ENCODE results near the gene IRS2. TPM values are rescaled to one million over a fixed set of nuclear protein-coding genes. Genes with fewer than 3 reads are reported as not detected.

Gene IRS2
- total and polyA plus RNA-seq, 4 donors: 4.0 to 9.1 (median 6.7) TPM

- DNase-seq (ENCODE audit: low spot score): no peak
- Histone ChIP-seq H3K4me3 (ENCODE audit: low read depth in 1 of 3, low read length in 3 of 3) (no peak overlapping the region), H3K36me3 (ENCODE audit: control insufficient read depth in 4 of 4, insufficient read depth in 3 of 4, low read depth in 1 of 4, low read length in 3 of 4) (no peaks in the 10 kb centered on the region)
Measured at GRCh38 chr13:109819874-109820273, 33.5 kb upstream of the IRS2 start.

GRCh38 chr13:109818886-109819285 lies 32.5 kb upstream of the IRS2 start:
- Histone ChIP-seq H3K27ac (ENCODE audit: low read depth in 1 of 2, low read length in 2 of 2) (no peak overlapping the region), H3K4me3 (ENCODE audit: low read depth in 1 of 3, low read length in 3 of 3) (no peak overlapping the region), H3K9me3 (ENCODE audit: control insufficient read depth in 4 of 4, low read length in 3 of 4) (no peaks in the 10 kb centered on the region), H3K9ac (ENCODE audit: low read depth in 1 of 2, low read length in 2 of 2) (no peak overlapping the region), H3K4me1 (ENCODE audit: control insufficient read depth in 4 of 4, insufficient read depth in 4 of 4, low read length in 3 of 4) (peaks cover 2 to 26% (median 19%) of the 10 kb centered on the region in 4 donors), H3K27me3 (ENCODE audit: control insufficient read depth in 4 of 4, insufficient read depth in 4 of 4, low read length in 3 of 4) (no peaks in the 10 kb centered on the region), H3K36me3 (ENCODE audit: control insufficient read depth in 4 of 4, insufficient read depth in 3 of 4, low read depth in 1 of 4, low read length in 3 of 4) (no peaks in the 10 kb centered on the region)
- TF ChIP-seq, protein P1, sequence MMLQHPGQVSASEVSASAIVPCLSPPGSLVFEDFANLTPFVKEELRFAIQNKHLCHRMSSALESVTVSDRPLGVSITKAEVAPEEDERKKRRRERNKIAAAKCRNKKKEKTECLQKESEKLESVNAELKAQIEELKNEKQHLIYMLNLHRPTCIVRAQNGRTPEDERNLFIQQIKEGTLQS (IDR thresholded peaks at IDR 0.05): no peak
- TF ChIP-seq, protein P2, sequence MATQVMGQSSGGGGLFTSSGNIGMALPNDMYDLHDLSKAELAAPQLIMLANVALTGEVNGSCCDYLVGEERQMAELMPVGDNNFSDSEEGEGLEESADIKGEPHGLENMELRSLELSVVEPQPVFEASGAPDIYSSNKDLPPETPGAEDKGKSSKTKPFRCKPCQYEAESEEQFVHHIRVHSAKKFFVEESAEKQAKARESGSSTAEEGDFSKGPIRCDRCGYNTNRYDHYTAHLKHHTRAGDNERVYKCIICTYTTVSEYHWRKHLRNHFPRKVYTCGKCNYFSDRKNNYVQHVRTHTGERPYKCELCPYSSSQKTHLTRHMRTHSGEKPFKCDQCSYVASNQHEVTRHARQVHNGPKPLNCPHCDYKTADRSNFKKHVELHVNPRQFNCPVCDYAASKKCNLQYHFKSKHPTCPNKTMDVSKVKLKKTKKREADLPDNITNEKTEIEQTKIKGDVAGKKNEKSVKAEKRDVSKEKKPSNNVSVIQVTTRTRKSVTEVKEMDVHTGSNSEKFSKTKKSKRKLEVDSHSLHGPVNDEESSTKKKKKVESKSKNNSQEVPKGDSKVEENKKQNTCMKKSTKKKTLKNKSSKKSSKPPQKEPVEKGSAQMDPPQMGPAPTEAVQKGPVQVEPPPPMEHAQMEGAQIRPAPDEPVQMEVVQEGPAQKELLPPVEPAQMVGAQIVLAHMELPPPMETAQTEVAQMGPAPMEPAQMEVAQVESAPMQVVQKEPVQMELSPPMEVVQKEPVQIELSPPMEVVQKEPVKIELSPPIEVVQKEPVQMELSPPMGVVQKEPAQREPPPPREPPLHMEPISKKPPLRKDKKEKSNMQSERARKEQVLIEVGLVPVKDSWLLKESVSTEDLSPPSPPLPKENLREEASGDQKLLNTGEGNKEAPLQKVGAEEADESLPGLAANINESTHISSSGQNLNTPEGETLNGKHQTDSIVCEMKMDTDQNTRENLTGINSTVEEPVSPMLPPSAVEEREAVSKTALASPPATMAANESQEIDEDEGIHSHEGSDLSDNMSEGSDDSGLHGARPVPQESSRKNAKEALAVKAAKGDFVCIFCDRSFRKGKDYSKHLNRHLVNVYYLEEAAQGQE (IDR thresholded peaks at IDR 0.05): no peak
- TF ChIP-seq, protein P3, sequence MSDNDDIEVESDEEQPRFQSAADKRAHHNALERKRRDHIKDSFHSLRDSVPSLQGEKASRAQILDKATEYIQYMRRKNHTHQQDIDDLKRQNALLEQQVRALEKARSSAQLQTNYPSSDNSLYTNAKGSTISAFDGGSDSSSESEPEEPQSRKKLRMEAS (IDR thresholded peaks at IDR 0.05): no peak
- TF ChIP-seq FOXA2 (IDR thresholded peaks at IDR 0.05) (no peak), JUND (IDR thresholded peaks at IDR 0.05) (no peak)
- no peak for DNase-seq (ENCODE audit: low spot score)
- WGBS: 97% methylated on average over 5 of the region's 5 CpGs

More at GRCh38 chr13:109819874-109820273, 33.5 kb upstream of the IRS2 start:
- Histone ChIP-seq H3K9me3 (ENCODE audit: control insufficient read depth in 4 of 4, low read length in 3 of 4) (no peaks in the 10 kb centered on the region), H3K27me3 (ENCODE audit: control insufficient read depth in 4 of 4, insufficient read depth in 4 of 4, low read length in 3 of 4) (no peaks in the 10 kb centered on the region), H3K9ac (ENCODE audit: low read depth in 1 of 2, low read length in 2 of 2) (no peak overlapping the region), H3K4me1 (ENCODE audit: control insufficient read depth in 4 of 4, insufficient read depth in 4 of 4, low read length in 3 of 4) (peaks cover 2 to 26% (median 19%) of the 10 kb centered on the region in 4 donors), H3K27ac (ENCODE audit: low read depth in 1 of 2, low read length in 2 of 2) (no peak overlapping the region)
- no peak for TF ChIP-seq HNF4A (conservative IDR thresholded peaks at IDR 0.05)
- TF ChIP-seq EGR1 (IDR thresholded peaks at IDR 0.05; ENCODE audit: low read depth in 2 of 2): no peak
- no peak for TF ChIP-seq RAD21 (IDR thresholded peaks at IDR 0.05)
- TF ChIP-seq HNF4G (IDR thresholded peaks at IDR 0.05): no peak
- TF ChIP-seq, protein P1 (IDR thresholded peaks at IDR 0.05): no peak
- WGBS: 82% methylated on average over 6 of the region's 6 CpGs

DNA sequence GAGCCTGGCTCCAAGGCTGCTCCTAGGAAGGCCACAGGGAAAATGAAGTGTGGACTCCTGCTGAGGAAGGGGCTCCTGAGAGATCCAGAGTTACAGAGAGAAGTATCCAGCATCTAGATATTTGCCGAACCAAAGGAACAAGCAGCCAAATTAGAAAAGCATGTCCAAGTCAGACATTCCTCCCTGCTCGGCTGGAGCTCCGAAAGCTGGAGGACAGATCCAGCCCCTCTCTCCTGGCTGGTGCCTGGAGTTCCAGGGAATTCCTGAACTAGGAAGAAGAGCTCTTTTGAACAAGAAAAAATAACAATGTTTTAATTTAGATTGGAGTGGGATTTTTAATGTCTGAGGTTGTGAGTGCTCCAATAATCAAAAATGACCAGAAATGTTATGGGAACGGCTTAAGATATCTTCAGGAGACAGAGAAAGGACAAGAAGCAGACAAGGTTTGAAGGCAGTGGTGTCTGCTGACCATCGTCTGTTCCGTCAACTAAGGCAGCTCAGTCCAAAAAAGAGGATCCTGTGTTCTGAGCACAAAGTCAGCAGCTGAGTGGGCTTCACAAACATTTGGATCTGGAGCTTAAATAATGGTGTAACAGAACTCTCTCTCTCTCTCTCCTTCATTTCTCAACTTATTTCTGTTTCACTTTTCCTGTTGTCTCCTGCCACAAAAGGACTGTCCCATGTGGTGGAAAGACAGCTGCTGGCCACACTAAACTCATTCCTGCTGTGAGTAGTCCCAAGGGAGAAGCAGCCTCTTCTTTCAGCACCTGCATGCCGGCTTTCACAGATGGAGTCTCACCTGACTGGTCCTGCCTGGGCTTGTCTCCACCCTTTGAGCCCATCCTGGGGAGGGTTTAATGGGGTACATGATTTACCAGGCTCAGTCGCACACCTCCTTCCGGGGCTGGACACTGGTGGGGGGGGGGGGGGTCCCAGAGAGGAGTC lies 31.5 kb upstream of the IRS2 start:
- Histone ChIP-seq H3K27ac (ENCODE audit: low read depth in 1 of 2, low read length in 2 of 2) (no peak overlapping the region), H3K36me3 (ENCODE audit: control insufficient read depth in 4 of 4, insufficient read depth in 3 of 4, low read depth in 1 of 4, low read length in 3 of 4) (no peaks in the 10 kb centered on the region), H3K9ac (ENCODE audit: low read depth in 1 of 2, low read length in 2 of 2) (no peak overlapping the region), H3K9me3 (ENCODE audit: control insufficient read depth in 4 of 4, low read length in 3 of 4) (no peaks in the 10 kb centered on the region), H3K4me3 (ENCODE audit: low read depth in 1 of 3, low read length in 3 of 3) (no peak overlapping the region), H3K4me1 (ENCODE audit: control insufficient read depth in 4 of 4, insufficient read depth in 4 of 4, low read length in 3 of 4) (peaks cover 2 to 26% (median 19%) of the 10 kb centered on the region in 4 donors), H3K27me3 (ENCODE audit: control insufficient read depth in 4 of 4, insufficient read depth in 4 of 4, low read length in 3 of 4) (no peaks in the 10 kb centered on the region)
- WGBS: 69% methylated on average over 9 of the region's 9 CpGs
- TF ChIP-seq SP1 (IDR thresholded peaks at IDR 0.05) (no peak), HNF4G (IDR thresholded peaks at IDR 0.05) (no peak), RXRA (IDR thresholded peaks at IDR 0.05) (no peak), ZBTB33 (IDR thresholded peaks at IDR 0.05) (no peak), NR2F2 (IDR thresholded peaks at IDR 0.05) (no peak), FOXA1 (IDR thresholded peaks at IDR 0.05) (no peak), RAD21 (IDR thresholded peaks at IDR 0.05) (no peak), EGR1 (IDR thresholded peaks at IDR 0.05; ENCODE audit: low read depth in 2 of 2) (no peak)
- TF ChIP-seq, protein P1 (IDR thresholded peaks at IDR 0.05): no peak
- TF ChIP-seq, protein P4, sequence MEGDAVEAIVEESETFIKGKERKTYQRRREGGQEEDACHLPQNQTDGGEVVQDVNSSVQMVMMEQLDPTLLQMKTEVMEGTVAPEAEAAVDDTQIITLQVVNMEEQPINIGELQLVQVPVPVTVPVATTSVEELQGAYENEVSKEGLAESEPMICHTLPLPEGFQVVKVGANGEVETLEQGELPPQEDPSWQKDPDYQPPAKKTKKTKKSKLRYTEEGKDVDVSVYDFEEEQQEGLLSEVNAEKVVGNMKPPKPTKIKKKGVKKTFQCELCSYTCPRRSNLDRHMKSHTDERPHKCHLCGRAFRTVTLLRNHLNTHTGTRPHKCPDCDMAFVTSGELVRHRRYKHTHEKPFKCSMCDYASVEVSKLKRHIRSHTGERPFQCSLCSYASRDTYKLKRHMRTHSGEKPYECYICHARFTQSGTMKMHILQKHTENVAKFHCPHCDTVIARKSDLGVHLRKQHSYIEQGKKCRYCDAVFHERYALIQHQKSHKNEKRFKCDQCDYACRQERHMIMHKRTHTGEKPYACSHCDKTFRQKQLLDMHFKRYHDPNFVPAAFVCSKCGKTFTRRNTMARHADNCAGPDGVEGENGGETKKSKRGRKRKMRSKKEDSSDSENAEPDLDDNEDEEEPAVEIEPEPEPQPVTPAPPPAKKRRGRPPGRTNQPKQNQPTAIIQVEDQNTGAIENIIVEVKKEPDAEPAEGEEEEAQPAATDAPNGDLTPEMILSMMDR (IDR thresholded peaks at IDR 0.05; ENCODE audit: low read depth, low read length, missing input control): no peak
- DNase-seq (ENCODE audit: low spot score): no peak
